Glutamatergic neuron (in vitro differentiated cells): Measurements from ENCODE around the gene ITPA. TPM values are rescaled to one million over a fixed set of nuclear protein-coding genes. Genes with fewer than 3 reads are reported as not detected.

Source experiments
- DNase-seq: peaks from one replicate; pipeline ENCODE4 v3.0.0; 2022
- H3K27ac Mint-ChIP-seq: one replicate; pipeline ENCODE4 v1.8.0; 2020; ENCODE audit warnings: mild to moderate bottlenecking, mixed read lengths, inconsistent platforms; ENCODE audit not compliant: unreplicated experiment
- H3K27me3 Mint-ChIP-seq: one replicate; pipeline ENCODE4 v1.8.0; 2020; ENCODE audit warnings: mild to moderate bottlenecking, moderate library complexity, mixed read lengths, inconsistent platforms; ENCODE audit not compliant: unreplicated experiment
- H3K36me3 Mint-ChIP-seq: one replicate; pipeline ENCODE4 v1.8.0; 2020; ENCODE audit warnings: mild to moderate bottlenecking, mixed read lengths, inconsistent platforms; ENCODE audit not compliant: unreplicated experiment
- H3K4me1 Mint-ChIP-seq: one replicate; pipeline ENCODE4 v1.8.0; 2020; ENCODE audit warnings: mild to moderate bottlenecking, low read depth, mixed read lengths, inconsistent platforms; ENCODE audit not compliant: unreplicated experiment
- H3K4me3 Mint-ChIP-seq: one replicate; pipeline ENCODE4 v1.8.0; 2020; ENCODE audit warnings: mild to moderate bottlenecking, mixed read lengths, inconsistent platforms; ENCODE audit not compliant: unreplicated experiment
- H3K9me3 Mint-ChIP-seq: one replicate; pipeline ENCODE4 v1.8.0; 2020; ENCODE audit warnings: mild to moderate bottlenecking, moderate library complexity, mixed read lengths, inconsistent platforms; ENCODE audit not compliant: unreplicated experiment
- CTCF ChIP-seq: fragments of 200-600 bp; sonication (generic); IDR thresholded peaks from one replicate; pipeline ENCODE4 v1.5.0; 2021; ENCODE audit not compliant: partially characterized antibody, unreplicated experiment
- total RNA-seq: library from RNA; stranded (reverse); fragmentation: NEBNext Ultra II Directional; extraction: Animal tissue kit (Norgen Biotek cat#: 25700); gene quantifications from one replicate; pipeline ENCODE4 v1.2.1, GENCODE V29; 2021; ENCODE audit not compliant: unreplicated experiment

The ITPA gene
- total RNA-seq, 1 donor from 2014 or later = 72.1 TPM

DNA sequence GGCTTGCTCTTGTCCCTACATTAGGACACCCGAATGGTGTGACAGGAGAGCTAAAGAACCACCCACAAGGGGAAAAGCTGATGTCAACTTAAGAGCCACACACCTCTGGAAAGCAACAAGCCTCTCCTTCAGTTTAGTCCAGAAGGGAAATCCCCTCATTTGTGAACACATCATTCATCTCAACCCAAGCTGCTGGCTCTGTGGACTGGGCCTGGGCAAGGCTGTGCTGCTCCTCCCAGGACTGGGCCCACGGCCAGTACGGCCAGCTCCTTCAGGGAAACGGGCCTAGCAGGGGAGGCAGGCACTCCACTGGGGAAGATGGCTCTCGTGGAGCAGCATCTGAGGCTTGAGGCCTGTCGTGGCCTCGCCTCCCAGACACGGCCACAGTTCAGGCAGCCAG, 42.5 kb downstream of the ITPA start:
- Mint-ChIP-seq H3K36me3 (no peaks in the 10 kb centered on the region), H3K4me3 (no peak overlapping the region), H3K4me1 (peaks cover 2% of the 10 kb centered on the region), H3K9me3 (peaks cover 4% of the 10 kb centered on the region), H3K27ac (no peak overlapping the region), H3K27me3 (peaks cover 11% of the 10 kb centered on the region)
- DNase-seq = no peak
- no peak for TF ChIP-seq CTCF

DNA sequence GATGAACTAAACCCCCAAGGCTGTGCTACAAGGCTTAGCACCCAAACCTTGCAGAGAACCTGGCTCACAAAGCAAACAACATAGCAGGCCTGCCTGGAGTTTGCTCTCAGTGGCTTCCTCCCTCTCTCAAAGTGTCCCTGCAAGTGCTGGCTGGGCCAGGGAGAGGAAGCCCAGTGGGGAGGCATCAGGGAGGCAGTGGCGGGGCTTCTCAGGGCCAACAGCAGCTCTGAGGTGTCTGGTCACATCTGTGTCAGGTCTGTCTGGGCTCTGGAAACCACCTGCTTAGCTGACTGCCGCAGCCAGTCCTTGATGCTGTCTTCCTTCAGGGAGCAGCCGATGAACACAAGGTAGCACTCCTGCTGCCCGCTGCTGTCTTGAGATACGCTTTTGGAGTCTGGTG, 46.4 kb downstream of the ITPA start:
- DNase-seq = no peak
- Mint-ChIP-seq H3K9me3 (peaks cover 6% of the 10 kb centered on the region), H3K27ac (no peak overlapping the region), H3K27me3 (peaks cover 9% of the 10 kb centered on the region), H3K4me1 (no peaks in the 10 kb centered on the region), H3K36me3 (peaks cover 6% of the 10 kb centered on the region), H3K4me3 (no peak overlapping the region)
- no peak for TF ChIP-seq CTCF

- Mint-ChIP-seq H3K9me3 (peaks cover 3% of the 10 kb centered on the region), H3K36me3 (peaks cover 11% of the 10 kb centered on the region)
- no peak for TF ChIP-seq CTCF
Measured at GRCh38 chr20:3258429-3258828, 49.1 kb downstream of the ITPA start.

GRCh38 chr20:3262566-3262965, 53.3 kb downstream of the ITPA start:
- Mint-ChIP-seq H3K27me3 (peaks cover 5% of the 10 kb centered on the region), H3K27ac (no peak overlapping the region), H3K4me3 (no peak overlapping the region), H3K36me3 (peaks cover 12% of the 10 kb centered on the region), H3K9me3 (peaks cover 2% of the 10 kb centered on the region), H3K4me1 (peaks cover 3% of the 10 kb centered on the region)
- no peak for TF ChIP-seq CTCF
- no peak for DNase-seq

More at GRCh38 chr20:3258429-3258828, 49.1 kb downstream of the ITPA start:
- Mint-ChIP-seq H3K4me1 (no peaks in the 10 kb centered on the region), H3K27ac (no peak overlapping the region), H3K4me3 (no peak overlapping the region), H3K27me3 (peaks cover 7% of the 10 kb centered on the region)
- DNase-seq = no peak

GRCh38 chr20:3270051-3270450, 60.8 kb downstream of the ITPA start:
- H3K4me1 Mint-ChIP-seq = no peaks in the 10 kb centered on the region
- TF ChIP-seq CTCF = no peak
- H3K9me3 Mint-ChIP-seq = peaks cover 1% of the 10 kb centered on the region
- no peaks in the 10 kb centered on the region for H3K36me3 Mint-ChIP-seq
- peaks cover 3% of the 10 kb centered on the region for H3K27me3 Mint-ChIP-seq
- no peak overlapping the region for H3K27ac Mint-ChIP-seq
- no peak overlapping the region for H3K4me3 Mint-ChIP-seq
- no peak for DNase-seq
